Measurements from ENCODE around the gene PLAAT1.

DNA sequence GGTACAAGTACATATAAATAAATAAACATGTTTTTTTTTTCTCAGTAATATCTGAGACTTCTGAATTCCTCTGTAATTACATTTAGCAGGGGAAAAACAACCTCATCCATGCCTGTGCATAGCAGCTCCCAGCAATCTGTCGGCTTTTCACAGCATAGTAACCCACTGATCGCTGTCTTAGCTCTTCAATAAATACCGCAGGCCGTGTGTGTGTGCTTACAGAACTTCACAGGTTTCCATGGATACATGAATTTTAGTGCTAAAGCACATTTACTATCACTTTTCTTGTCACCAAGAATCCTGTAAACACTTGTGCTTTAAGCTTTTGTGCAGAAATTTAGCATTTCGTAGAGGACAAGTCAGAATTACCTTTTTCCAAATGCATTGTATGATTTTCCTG, 4.0 kb upstream of the PLAAT1 start:
- TF ChIP-seq, protein P1, sequence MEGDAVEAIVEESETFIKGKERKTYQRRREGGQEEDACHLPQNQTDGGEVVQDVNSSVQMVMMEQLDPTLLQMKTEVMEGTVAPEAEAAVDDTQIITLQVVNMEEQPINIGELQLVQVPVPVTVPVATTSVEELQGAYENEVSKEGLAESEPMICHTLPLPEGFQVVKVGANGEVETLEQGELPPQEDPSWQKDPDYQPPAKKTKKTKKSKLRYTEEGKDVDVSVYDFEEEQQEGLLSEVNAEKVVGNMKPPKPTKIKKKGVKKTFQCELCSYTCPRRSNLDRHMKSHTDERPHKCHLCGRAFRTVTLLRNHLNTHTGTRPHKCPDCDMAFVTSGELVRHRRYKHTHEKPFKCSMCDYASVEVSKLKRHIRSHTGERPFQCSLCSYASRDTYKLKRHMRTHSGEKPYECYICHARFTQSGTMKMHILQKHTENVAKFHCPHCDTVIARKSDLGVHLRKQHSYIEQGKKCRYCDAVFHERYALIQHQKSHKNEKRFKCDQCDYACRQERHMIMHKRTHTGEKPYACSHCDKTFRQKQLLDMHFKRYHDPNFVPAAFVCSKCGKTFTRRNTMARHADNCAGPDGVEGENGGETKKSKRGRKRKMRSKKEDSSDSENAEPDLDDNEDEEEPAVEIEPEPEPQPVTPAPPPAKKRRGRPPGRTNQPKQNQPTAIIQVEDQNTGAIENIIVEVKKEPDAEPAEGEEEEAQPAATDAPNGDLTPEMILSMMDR (IDR thresholded peaks at IDR 0.05; ENCODE audit: borderline replicate concordance, extremely low read depth, low read length, poor library complexity, severe bottlenecking) = no peak
- TF ChIP-seq EZH2 (IDR thresholded peaks at IDR 0.05; ENCODE audit: borderline replicate concordance, low read depth, low read length, severe bottlenecking) = no peak

All from DND-41 (cell line).